Myometrial cell (primary cell): ENCODE results near the gene SRRM5. TPM values are rescaled to one million over a fixed set of nuclear protein-coding genes. Genes with fewer than 3 reads are reported as not detected.

Source experiments
- total RNA-seq: library from RNA; depleted of rRNA; stranded (reverse); fragments of >200 nt; gene quantifications from 2 replicates; pipeline ENCODE4 v1.2.3, GENCODE V29; 2015

Gene SRRM5, protein sequence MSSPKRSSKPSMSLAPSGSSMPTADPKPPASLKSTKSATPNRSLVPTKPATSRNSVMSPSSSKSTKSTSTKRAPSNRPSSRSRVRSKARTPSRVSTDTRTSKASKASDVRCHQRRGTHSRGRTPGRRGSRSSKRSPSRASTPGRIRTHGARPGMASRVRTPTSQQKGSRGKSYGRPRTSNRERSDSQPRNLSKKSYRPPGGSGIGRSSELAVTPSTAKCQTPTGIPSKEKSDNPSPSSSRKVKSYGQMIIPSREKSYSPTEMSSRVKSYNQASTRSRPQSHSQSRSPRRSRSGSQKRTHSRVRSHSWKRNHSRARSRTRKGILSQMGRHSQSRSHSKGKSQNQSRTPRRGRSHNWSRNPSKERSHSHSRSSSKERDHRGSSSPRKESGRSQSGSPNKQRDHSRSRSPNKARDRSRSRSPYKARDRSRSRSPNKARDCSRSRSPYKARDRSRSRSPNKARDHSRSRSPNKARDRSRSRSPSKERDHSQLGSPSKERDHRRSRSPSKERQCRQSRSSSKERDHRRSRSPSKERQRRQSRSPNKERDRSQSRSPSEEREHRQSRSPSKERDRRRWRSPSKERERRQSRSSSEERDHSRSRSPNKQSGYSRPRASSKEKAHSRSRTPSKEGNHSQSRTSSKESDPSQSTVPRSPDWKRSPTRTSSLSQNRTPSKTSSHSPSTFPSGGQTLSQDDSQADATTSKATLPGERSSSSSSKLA
- not detected in 2 replicates for total RNA-seq

DNA sequence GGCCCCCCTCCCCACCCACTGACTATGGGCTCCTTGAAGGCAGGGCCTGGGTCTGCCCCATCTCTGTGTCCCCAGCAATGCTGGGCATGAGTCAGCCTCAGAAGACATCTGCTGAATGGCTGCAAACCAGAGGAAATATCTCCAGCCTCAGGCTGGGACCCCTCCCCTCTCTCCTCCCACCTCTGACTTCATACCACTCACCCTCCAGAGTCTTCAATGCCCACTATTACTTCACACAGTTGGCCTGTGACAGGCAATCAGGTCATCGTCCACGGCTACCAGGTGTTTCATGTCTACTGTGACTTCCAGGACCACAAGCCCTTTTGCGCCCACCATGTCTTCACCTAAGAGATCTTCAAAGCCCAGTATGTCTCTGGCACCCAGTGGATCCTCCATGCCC is at the start of gene SRRM5:
Gene SRRM5, plus strand, starts transcription at position 301 of the 400 bp plus-strand sequence. Its CDS starts 34 bp downstream, at position 335.

GRCh38 chr19:43575156-43575950 is 36.5 kb upstream of the SRRM5 start, which contains the start of the genes PINLYP and XRCC1:
TSS of gene PINLYP (plus strand) at chr19:43575801. CDS start at chr19:43577192, 1,391 bp downstream.
TSS of gene XRCC1 (minus strand) at chr19:43575527. CDS start at chr19:43575458, 69 bp downstream.

DNA sequence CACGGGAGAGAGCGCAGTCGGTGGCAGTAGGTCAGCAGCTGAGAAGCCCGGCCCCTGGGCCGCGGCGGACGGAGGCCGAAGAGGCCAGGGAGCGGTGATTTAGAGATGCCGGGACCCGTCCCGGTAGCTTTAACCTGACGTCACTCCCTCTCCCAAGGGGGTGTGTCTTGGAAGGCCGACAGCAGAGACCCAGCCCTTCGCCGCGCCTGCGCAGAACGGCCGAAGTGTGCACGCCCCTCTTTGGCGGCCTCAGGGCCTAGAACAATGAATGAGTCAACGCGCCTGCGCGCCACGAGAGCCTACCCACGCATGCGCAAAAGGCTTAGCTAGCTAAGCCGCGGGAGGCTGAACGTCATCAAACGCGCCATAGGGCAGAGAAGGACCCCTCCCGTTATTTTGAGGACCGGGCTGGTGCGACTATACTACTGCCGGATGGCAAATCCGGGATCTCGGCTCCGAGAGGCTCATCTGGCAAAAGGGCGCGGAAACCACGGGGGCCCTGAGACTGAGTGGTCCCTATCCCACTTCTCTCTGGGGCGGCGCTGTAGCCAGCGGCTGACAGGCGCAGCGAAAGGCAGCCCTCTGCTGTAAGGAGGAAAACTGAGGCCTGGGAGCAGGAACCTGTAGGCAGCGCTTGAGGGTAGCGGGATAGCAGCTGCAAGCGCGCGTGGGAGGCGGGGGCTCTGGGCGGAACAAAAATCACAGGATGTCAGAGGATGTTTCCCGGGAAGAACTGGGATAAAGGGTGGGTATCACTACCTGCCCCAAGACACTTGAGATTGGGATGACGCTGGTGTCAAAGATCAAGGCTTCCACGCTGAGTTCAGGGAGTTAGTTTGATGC is 15.7 kb upstream of the SRRM5 start, which contains the start of the genes IRGQ and ZNF576:
Gene IRGQ, minus strand, starts transcription at position 136 of the 843 bp plus-strand sequence. CDS start 796 bp downstream, outside the sequence.
Gene ZNF576, plus strand, starts transcription at position 597 of the 843 bp plus-strand sequence. CDS start 514 bp downstream, outside the sequence.

GRCh38 chr19:43619262-43620060 is 7.6 kb downstream of the SRRM5 start, which contains the start of gene ZNF428:
TSS of gene ZNF428 (minus strand) at chr19:43619629. CDS start at chr19:43614304, 5,325 bp downstream.

DNA sequence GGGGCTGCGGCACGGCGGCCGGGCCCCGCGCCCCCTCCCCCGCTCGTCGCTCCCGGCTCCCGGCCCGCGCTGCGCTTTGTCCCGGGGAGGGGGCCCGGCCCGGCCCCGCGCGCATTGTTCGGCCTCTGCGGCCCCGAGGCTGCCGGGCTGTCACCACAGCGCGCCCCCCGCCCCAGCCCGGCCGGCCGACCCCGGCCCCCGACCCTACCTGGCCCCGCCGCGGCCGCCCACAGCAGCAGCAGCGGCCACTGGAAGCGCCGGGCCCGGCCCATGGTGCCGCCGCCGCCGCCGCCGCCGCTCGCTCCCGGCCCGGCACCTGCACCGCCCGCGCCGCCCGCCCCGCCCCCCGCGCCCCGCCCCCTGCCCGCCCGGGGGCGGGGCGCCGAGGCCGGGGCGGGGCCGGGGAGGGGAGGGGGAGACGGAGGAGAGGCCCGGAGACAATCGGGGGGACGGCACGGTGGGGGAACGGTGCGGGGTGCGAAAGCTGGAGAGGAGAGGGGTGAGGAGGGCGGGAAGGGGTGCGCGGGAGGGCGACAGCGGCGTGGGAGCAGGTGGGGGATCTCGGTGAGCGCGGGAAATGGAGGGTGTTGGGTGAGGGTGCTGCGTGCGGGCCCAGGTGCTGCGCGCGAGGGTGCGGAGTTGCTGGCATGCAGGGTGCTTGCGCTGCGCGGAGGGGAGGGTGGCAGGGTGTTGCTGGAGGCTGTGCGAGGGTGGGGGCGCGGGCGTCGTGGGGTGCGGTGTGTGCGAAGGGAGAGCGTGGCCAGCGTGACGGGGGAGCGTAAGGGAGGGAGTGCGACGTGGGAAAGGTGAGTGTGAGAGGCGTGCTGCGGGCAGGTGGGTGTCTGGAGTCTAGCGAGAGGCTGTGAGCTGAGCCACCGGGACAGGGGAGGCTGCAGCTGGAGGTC is 27.9 kb downstream of the SRRM5 start, which contains the start of gene CADM4:
Gene CADM4, minus strand, starts transcription at position 332 of the 905 bp plus-strand sequence. Its CDS starts 60 bp downstream, at position 272.

Other genes starting within 250 kb of the SRRM5 start
- not detected in 2 replicates for gene TEX101, start 197.2 kb upstream of the SRRM5 start, total RNA-seq
- 0.18 TPM in 1 of 2 replicates, not detected in the other for gene LYPD3, start 146.5 kb upstream of the SRRM5 start, total RNA-seq
- 4.0 and 15.2 TPM in 2 replicates for gene PHLDB3, start 107.3 kb upstream of the SRRM5 start, total RNA-seq
- 74.8 and 85.9 TPM in 2 replicates for gene ETHE1, start 84.9 kb upstream of the SRRM5 start, total RNA-seq
- gene ZNF575, start 78.9 kb upstream of the SRRM5 start, total RNA-seq: not detected in 2 replicates
- 42.4 and 50.7 TPM in 2 replicates for gene XRCC1, start 36.6 kb upstream of the SRRM5 start, total RNA-seq
- gene PINLYP, start 36.3 kb upstream of the SRRM5 start, total RNA-seq: 11.3 and 19.6 TPM in 2 replicates
- gene IRGQ, start 16.0 kb upstream of the SRRM5 start, total RNA-seq: 5.2 and 7.4 TPM in 2 replicates
- 9.6 and 14.1 TPM in 2 replicates for gene ZNF576, start 15.5 kb upstream of the SRRM5 start, total RNA-seq
- gene ZNF428, start 7.5 kb downstream of the SRRM5 start, total RNA-seq: 27.7 and 40.1 TPM in 2 replicates
- gene CADM4, start 27.8 kb downstream of the SRRM5 start, total RNA-seq: 2.6 and 3.5 TPM in 2 replicates
- 125 and 126 TPM in 2 replicates for gene PLAUR, start 58.1 kb downstream of the SRRM5 start, total RNA-seq
- gene IRGC, start 104.0 kb downstream of the SRRM5 start, total RNA-seq: not detected in 2 replicates
- gene SMG9, start 142.9 kb downstream of the SRRM5 start, total RNA-seq: 10.6 and 12.4 TPM in 2 replicates
- 0.89 and 1.7 TPM in 2 replicates for gene KCNN4, start 168.9 kb downstream of the SRRM5 start, total RNA-seq
- not detected in 2 replicates for gene LYPD5, start 190.4 kb downstream of the SRRM5 start, total RNA-seq
- 0.86 and 10.6 TPM in 2 replicates for gene ZNF283, start 215.2 kb downstream of the SRRM5 start, total RNA-seq